AG20443 (cell line): ENCODE data around the gene H19.

Experiments
- DNase-seq: peaks from one replicate; pipeline ENCODE4 v3.0.0; 2012; ENCODE audit warnings: low spot score, mixed read lengths

Gene H19

DNA sequence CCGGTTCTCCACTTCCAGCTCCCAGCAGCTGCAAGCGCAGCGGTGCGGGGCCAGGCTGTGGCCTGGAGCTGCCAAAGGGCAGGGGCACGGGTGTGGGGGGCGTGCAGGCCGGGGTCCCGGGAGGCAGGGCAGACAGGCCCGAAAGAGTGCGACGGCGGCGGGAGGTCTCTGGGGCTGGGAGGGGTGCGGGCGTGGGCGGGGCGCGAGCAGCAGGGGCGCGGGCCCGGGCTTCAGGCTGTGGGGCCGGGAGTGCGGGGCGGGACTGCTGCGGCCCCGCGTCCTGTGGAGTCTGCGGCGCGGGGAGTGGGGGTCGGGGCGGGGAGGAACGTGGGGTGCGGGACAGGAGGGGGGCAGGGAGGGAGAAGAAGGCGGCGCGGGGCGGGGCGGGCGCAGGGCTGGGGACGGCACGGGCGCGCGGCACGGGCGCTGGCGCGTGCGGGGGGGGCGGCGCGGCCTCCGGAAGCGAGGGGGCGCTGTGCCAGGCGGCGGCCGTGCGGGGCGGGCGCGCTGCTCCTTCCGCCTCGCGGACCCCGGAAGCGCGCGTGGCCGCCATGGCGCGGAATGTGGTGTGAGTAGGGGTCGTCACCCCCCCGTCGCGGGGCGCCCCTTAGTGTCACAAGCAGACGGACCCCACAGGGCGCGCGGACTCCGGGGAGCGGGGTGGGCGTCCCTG lies 50.7 kb downstream of the H19 start, which contains the start of gene MRPL23:
TSS of gene MRPL23 (plus strand) at position 521 of the 673 bp plus-strand sequence. CDS start at position 552, 31 bp downstream.
- no peak for DNase-seq
